Ammon's horn (tissue), 1 donor: ENCODE results near the gene ISOC2.
A peak's percentile ranks its signal among the peaks of the same experiment; 100 is the strongest.
"Not testable (repeated sequence)": the region's sequence is repeated elsewhere in the genome, so short reads cannot be mapped to it uniquely, and the experiment has no call there.

Experiments used
- DNase-seq: peaks from one replicate; pipeline ENCODE4 v3.0.0-alpha.2; 2016; ENCODE audit warnings: low spot score

ISOC2 gene

DNA sequence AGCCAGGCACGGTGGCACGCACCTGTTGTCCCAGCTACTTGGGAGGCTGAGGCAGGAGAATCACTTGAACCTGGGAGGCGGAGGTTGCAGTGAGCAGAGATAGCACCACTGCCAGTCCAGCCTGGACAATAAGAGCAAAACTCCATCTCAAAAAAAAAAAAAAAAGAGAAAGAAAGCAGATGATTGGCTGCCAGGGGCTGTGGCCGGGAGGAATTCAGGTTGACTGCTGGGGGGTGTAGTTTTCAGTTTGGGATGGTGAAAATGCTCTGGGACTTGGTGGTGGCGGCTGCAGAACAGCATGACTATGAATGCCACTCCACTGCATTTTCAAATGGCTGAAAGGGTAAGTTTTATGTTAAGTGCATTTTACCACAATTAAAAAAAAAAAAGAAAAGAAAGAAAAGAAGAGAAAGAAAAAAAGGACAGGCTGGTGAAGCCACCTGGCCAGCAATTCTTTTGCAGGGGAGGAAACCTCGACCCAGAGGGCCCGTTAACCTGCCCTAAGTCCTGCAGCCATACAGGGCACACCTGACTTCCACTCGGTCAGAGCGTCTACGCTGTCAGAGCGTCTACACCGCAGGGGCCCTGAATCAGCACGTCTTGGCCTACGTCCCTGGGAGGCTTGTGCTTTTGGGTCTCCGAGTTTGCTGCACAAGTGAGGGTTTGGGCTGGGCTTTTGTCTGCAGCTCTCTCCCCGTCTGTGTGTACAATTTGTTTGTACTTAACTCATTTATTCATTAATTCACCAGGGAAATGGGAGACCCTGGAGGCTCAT is 3.6 kb downstream of the ISOC2 start:
- DNase-seq, result no peak

- DNase-seq, result no peak
Measured at GRCh38 chr19:55456347-55456746, 5.1 kb downstream of the ISOC2 start.

DNA sequence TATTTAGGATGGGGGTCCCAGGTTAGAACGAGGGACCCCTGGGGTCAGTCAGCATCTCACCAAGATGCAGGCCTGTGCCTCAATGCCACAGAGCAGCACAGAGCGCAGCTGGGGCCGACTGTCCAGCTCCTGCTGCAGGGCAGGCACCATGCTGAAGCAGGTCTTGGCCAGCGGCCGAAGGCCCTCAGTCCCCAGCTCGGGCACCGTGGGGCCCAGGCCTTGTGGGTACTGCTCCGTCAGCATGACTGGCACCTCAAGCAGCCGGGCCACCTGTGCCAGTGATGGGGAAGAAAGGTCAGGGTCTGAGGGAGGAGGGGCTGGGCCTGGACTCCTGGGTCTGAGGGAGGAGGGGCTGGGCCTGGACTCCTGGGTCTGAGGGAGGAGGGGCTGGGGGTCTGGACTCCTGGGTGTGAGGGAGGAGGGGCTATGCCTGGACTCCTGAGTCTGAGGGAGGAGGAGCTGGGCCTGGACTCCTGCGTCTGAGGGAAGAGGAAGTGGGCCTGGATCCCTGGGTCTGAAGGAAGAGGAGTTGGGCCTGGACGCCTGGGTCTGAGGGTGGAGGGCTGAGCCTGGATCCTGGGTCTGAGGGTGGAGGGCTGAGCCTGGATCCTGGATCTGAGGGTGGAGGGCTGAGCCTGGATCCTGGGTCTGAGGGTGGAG is 5.7 kb downstream of the ISOC2 start:
- no peak for DNase-seq

- DNase-seq, result peak; percentile 79
Measured at GRCh38 chr19:55454787-55455243, 6.6 kb downstream of the ISOC2 start.

DNA sequence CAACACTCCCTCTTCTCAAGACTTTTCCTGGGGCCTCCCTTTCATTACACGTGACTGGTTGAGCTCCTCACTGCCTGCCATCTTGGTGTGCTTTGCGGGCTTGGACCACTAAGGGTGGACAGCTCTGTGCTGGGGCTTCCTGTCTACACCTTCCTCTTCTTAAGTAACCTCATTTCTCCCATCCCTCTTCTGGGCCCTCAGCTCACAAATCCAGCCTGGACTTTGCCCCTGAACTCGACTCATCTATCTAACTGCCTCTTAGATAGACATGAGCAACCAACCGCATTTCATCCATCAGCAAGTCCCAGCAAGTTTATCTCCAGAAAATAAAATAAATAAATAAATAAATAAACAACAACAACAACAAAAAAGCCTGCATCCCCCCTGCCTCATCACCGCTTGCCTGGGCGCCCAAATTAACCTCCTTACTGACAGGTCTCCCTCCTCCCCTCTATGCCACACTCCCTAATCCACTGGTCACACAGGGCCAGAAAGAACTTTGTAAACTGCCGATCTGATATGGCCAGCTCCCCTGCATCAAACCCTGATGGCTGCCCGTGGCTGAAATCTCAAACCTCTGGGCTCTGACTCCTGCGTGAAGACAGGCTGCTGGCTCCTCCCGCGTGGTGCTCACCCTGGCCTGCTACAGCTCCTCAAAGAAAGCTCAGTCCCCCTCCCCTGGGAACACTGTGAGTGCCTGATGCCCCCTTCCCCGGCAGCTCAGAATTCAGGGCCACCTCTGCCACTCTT is 7.8 kb downstream of the ISOC2 start:
- no peak for DNase-seq

DNA sequence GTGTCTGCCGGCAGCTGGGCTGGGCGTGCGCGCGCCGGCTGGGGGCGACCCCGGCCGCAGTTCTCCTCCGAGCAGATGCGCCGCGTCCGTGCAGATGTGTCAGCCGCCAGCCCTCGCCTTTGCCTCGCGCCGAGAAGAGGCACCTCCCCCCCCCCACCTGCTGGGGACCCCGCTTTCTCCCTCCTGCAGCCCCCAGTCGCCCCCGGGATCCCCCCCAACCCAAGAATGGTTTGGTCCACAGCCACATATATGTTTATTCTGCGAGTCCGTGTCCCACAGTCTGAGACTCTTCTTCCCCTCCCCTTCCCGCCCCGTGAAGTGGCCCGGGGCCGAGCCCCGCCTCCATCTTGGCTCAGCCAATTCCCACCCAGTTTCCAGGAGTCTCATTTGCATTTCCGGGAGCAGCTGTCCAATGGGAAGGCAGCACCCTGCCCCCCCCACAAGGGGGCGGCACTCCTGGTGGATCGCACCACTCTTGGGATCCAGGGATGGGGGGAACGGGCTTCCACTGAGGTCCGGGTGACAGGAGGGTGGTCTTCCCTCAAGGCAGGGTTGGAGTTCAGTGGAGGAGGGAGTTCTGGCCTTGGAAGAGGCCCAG is 8.6 kb downstream of the ISOC2 start:
- peak; percentile 95 for DNase-seq

DNA sequence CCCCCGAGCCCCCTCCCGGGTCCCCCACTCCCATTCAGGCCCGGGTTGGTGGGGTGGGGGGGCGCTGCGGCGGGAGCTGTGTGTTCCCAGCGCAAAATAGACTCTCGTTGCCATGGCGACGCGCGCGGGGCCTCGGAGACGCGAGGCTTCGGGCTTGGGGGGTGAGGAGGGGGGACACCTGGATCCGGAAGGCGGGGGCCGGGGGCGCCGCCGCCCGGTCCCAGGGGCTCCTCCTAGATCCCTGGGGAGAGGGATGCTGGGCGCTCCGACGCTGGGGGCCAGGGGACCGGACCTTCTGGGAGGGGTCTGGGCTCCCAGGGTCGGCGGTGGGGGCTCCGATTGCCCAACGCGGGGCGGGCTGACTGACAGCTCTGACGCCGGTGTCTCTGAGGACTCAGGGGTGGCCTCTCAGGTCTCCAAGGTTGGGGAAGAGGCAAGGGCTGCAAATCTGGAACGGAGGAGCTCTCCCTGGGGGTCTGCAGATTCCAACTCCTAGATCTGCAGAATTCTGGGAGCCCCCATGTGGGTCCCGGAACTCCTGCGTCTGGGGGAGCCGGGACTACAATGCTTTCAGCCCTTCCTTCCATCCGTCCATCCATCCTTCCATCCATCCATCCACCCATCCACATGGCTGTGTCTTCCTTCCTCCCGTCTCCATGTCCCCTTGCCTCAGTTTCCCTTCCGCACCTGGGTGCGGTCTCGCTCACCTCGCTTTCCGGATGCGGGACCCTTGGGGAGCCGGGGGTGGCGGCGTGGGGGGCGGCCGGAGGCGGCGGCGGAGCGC is 9.3 kb downstream of the ISOC2 start:
- peak; percentile 71 for DNase-seq

DNA sequence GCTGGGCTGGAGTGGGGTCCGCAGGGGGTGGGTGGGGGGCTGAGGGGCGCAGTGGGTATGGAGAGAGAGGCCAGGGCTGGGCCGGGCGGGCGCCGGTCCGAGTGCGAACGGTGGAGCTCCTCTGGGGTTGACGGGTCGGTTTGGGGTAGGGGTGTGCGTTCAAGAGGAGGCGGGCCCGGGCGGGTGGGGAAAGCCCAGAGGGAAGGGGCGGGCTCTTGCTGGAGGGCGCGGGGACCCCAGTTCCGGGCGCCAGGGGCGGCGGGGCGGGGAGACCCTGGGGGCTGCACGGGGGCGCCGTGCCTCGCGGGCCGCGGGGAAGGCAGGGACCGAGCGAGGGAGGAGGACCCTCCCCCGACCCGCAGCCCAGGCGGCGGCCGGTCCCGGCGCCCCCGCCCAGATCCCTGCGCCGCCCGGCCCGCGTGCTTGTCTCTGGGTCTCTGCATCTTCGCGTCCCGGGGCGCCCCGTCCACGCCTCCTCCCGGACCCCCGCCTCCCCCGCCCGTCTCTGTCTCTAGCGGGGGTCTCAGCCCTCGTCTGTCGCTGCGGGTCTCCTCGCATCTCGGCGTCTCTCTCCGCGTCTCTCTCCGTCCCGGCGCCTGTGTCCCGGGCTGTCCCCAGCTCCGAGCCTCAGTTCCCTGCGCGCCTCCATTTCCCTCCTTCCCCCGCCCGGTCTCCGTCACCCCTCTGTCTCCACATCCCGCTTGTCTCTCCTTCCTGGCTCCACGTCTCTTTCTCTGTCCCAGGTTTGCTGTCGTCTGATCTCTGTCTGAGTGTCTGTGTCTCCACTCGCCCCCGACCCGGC is 10.1 kb downstream of the ISOC2 start:
- DNase-seq, result peak; percentile 45

GRCh38 chr19:55449469-55449868 is 12.0 kb downstream of the ISOC2 start:
- no peak for DNase-seq

GRCh38 chr19:55448175-55448490 is 13.3 kb downstream of the ISOC2 start:
- DNase-seq, result not testable (repeated sequence)

DNA sequence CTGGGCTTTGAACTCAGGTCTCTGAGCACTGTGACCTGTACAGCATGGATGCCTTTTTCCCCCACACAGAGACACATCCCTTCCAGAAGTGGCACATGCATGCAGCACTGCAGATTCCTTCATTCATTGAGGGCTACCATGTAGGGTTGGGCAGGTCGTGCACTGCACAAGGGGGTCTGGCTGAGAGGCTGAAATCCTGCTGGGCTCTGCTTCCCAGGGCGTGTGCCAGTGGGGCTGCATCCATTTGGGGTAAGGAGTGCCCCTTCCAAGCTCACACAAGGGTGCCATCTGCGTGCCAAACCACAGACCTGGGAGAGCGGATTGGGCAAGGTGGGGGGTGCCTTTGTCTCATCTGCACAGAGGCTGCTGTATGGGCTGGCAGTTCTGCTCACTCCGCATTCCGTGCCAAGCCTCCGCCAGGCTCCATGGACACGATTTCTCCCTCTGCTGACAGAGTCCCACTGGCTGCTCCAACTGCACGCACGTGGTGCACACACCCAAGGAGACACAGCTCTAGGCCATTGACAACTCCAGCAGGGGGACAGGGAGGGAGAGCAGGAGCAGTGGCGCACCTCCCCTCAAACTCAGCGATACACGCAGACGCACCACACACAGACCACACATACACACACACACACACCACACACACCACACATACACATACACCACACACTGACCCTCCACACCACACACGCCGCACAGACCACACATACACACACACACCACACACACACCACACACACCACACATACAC is 13.8 kb downstream of the ISOC2 start:
- peak; percentile 88 for DNase-seq

- no peak for DNase-seq
Measured at GRCh38 chr19:55446060-55446459, 15.4 kb downstream of the ISOC2 start.

- DNase-seq, result no peak
Measured at GRCh38 chr19:55444646-55445045, 16.8 kb downstream of the ISOC2 start.

DNA sequence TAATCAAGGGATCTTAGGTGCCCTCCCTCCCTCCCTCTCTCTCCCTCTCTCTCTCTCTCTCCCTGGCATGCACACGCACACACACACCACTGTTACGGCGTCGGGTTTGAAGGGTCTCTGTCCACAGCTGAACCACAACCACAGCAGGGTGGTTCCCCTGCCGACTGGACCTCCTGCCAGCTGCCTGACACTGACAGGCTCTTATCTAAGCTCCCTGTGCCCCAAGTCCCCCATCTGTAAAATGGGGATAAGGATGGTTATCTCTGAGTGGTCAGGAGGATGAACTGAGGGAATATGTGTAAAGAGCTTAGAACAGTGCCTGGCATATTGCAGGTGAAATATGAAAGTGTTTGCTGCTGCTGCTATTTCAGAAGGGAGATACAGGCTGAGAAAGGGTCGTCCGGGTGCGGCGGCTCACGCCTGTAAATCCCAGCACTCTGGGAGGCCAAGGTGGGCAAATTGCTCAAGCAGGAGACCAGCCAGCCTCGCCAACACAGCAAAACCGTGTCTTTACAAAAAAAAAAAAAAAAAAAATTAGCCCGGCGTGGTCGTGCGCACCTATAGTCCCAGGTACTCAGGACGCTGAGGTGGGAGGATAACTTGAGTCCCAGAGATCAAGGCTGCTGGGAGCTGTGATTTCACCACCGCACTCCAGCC is 17.5 kb downstream of the ISOC2 start:
- no peak for DNase-seq

DNA sequence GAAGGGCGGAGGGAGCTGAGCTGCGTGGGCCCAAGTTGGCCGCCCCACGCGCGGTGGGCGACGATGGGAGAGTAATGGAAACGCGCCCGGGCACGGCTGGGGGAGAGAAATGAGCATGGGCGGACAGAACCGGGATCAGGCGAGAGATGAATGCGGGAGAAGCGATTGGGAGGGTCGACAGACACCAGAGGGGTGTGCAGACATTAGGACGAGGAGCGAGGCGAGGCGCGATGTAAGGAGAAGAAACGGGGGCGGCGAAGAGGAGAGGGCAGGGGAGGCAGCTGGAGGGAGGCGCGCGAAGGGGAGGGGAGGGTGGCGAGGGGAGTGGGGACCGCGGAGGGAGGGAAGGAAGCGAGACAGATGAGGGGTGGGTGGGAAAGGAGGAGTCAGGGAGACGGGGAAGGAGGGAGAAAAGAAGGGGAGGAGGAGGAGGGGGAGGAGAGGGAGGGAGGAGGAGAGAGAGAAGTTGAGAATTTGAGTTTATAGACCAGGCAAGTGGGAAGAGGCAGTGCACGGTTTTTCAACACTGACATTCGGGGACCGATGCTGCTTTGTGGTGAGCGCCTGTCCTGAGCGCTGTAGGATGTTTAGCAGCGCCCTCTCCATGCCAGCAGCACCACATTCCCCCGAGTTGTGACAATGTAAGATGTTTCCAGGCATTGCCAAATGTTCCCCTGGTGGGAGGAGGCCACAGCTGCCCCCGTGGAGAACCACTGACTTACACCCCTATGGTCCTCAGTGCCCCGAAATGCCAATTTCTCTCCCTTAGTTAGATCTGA is 18.2 kb downstream of the ISOC2 start, which contains the start of gene SHISA7:
Gene SHISA7 (minus strand): TSS at position 256 of the 779 bp plus-strand sequence. CDS start 437 bp downstream, outside the sequence.
- DNase-seq, result peak; percentile 82

DNA sequence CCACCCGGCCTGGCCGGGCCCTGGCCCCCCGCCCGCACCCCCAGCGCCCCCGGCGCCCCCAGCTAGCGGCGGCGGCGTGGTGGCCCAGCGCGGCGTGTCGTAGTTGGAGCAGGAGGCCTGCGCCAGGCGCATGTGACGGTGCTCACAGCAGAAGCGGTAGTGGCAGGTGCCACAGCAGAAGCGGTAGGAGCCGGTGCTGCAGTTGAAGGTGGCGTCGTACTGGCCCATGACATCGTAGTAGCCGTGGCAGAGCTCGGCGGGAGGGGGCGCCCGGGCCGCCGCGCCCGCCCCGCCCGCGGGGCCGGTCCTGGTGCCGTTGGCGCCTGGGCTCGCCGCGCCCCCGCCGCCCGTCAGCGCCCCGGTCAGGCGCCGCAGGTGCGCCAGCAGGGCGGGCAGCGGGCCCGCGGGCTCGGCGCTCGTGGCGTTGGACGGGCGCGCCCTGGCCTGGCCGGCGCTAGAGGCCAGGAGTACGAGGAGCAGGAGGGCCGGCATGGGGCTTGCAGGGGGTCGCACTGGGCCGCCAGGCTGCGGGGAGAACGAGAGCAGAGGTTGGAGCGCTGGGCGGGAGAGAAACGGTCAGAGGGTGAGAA is 19.0 kb downstream of the ISOC2 start:
- DNase-seq, result peak; percentile 28

GRCh38 chr19:55441692-55442321 is 19.6 kb downstream of the ISOC2 start:
- DNase-seq, result no peak

GRCh38 chr19:55441319-55441691 is 20.1 kb downstream of the ISOC2 start:
- DNase-seq, result no peak
